Aorta (tissue), 5 donors: Measurements from ENCODE around the gene BBS4. TPM values are rescaled to one million over a fixed set of nuclear protein-coding genes. Genes with fewer than 3 reads are reported as not detected.
A peak's percentile ranks its signal among the peaks of the same experiment; 100 is the strongest.

Experiments
- ATAC-seq: fragments of 200-7000 bp; cut with Tn5 transposase; one replicate; pipeline ENCODE4 v1.9.1; 2022; ENCODE audit warnings: moderate library complexity; ENCODE audit not compliant: low FRiP score
- DNase-seq, 2 donors: peaks; one replicate each; pipeline ENCODE4 v3.0.0-alpha.2; 2020
- H3K27ac ChIP-seq, 2 donors: one replicate each; pipeline ENCODE4 v1.5.1; 2013; ENCODE audit warnings: low read length in 2 of 2, mild to moderate bottlenecking in 2 of 2, moderate library complexity in 2 of 2, control low read depth in 1 of 2, inconsistent platforms in 1 of 2, low read depth in 1 of 2
- H3K27me3 ChIP-seq, 2 donors: one replicate each; pipeline ENCODE4 v1.6.1; 2013; ENCODE audit warnings: control low read depth in 1 of 2, low read length in 1 of 2, mild to moderate bottlenecking in 1 of 2, moderate library complexity in 1 of 2; ENCODE audit not compliant: insufficient read depth in 2 of 2, control insufficient read depth in 1 of 2
- H3K36me3 ChIP-seq, 2 donors: one replicate each; pipeline ENCODE4 v1.6.1; 2013; ENCODE audit warnings: control low read depth in 1 of 2, low read length in 1 of 2, mild to moderate bottlenecking in 1 of 2; ENCODE audit not compliant: insufficient read depth in 2 of 2, control insufficient read depth in 1 of 2
- H3K4me1 ChIP-seq, 2 donors: one replicate each; pipeline ENCODE4 v1.6.1; 2013; ENCODE audit warnings: low read length in 2 of 2, control low read depth in 1 of 2, mild to moderate bottlenecking in 1 of 2, moderate library complexity in 1 of 2; ENCODE audit not compliant: insufficient read depth in 2 of 2, control insufficient read depth in 1 of 2
- H3K4me3 ChIP-seq, 2 donors: one replicate each; pipeline ENCODE4 v1.5.1; 2013; ENCODE audit warnings: low read length in 2 of 2, control low read depth in 1 of 2, mild to moderate bottlenecking in 1 of 2
- H3K9me3 ChIP-seq: one replicate; pipeline ENCODE4 v1.6.1; 2013; ENCODE audit warnings: mild to moderate bottlenecking, low read length; ENCODE audit not compliant: control insufficient read depth
- WGBS, 2 donors: extraction: QIAGEN DNeasy Blood & Tissue Kit; methylation state at CpG; one replicate each; pipeline ENCODE4 v1.1.7; 2013; 5-methylcytosine and 5-hydroxymethylcytosine counted together
- intact Hi-C, 2 donors: fragments of 100-400 bp; cut with DNase I; formaldehyde crosslinking; loops; one replicate each; pipeline versions ENCODE4 v1.14.2 to v1.15.0; 2022
- polyA plus RNA-seq, 2 donors: library from polyadenylated mRNA; stranded (reverse); fragments of 200-250 nt; gene quantifications; one replicate each; pipeline ENCODE4 v1.2.3, GENCODE V29; 2013
- total RNA-seq, 2 donors: library from RNA; stranded (reverse); fragmentation: NEBNext Ultra II Directional; extraction: Animal tissue kit (Norgen Biotek cat#: 25700); gene quantifications; one replicate each; pipeline ENCODE4 v1.2.1, GENCODE V29; 2021
- donor health status: healthy with polysubstance abuse.
- donor health status: Bipolar disorder and iron deficiency.
- donor health status: DM: no; HTN: no; CAD: no.
- donor health status: DM: no; HTN: no; CAD: no.
- donor health status: DM: yes; HTN: yes; CAD: no.

Gene BBS4
- total and polyA plus RNA-seq, 4 donors: 5.8 to 61.4 (median 21.5) TPM

DNA sequence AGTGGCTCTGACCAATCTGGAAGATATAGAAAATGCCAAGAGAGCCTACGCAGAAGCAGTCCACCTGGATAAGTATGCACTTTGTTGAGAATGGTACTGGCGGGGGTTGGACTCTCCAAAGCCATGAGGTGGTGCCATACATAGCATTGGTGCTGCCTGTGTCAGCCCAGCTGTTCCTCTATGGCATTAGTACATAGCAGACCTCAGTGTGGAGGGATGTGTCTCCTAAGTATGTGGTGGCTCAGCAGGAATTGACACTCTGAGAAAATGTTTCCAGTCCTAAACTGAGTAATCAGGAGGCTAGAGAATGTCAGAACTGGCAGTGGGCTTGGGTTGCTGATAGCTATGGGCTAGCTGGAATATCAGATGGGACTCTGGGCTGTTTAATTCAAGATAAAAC lies 49.1 kb downstream of the BBS4 start:
- Histone ChIP-seq H3K4me1 (peaks cover 0 to 2% of the 10 kb centered on the region in 2 donors), H3K27me3 (no peaks in the 10 kb centered on the region)

DNA sequence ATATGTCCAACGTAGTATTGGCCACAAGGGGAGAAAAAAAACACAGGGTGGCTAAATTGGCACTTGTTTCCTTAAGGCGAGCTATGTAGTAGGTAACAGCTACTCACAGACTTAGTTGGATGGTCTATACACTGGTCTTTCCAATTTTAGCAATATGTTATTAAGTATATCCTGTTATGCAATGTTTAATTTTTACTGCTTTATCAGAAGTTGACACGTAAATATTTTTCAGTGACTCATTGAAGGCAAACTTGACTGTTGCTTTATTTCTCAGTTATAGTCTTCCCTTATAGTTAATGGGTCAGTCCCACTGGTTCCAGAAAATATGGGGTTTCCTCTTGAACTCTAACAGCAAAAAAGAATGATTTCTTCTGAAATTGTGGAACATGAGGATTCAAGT lies 51.1 kb downstream of the BBS4 start:
- Histone ChIP-seq H3K4me1 (peaks cover 0 to 2% of the 10 kb centered on the region in 2 donors), H3K4me3 (no peak overlapping the region), H3K27me3 (no peaks in the 10 kb centered on the region), H3K9me3 (peaks cover 1% of the 10 kb centered on the region), H3K27ac (no peak overlapping the region), H3K36me3 (peaks cover 4 to 11% of the 10 kb centered on the region in 2 donors)
- DNase-seq: no peak
- ATAC-seq: no peak
- 81 to 83% methylated on average over 3 of the region's 3 CpGs for WGBS, 2 donors
- intact Hi-C loops: no loop called here

More for the DNA sequence above, 49.1 kb downstream of the BBS4 start:
- Histone ChIP-seq H3K27ac (no peak overlapping the region), H3K36me3 (peaks cover 7 to 11% of the 10 kb centered on the region in 2 donors), H3K9me3 (peaks cover 1% of the 10 kb centered on the region), H3K4me3 (no peak overlapping the region)
- intact Hi-C loops: no loop called here
- ATAC-seq (no peak), DNase-seq (no peak)
- 95 to 100% methylated on average over 2 of the region's 2 CpGs for WGBS, 2 donors

DNA sequence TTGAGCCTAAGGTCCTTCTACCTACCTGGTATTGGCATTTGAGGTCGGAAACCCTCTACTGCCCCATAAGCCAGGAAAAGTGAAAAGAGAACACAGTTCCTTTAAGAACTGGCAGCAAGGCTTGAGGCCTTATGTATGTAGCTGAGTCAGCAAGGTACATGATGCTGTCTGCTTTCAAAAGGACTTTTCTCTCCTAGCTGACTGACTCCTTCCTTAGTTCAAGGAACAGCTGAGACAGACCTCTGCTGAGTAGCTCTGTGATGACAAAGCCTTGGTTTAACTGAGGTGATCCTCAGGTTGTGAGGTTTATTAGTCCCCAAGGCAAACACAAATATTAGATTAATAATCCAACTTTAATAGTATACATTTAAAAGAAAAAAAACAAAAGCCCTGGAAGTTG lies 51.7 kb downstream of the BBS4 start:
- ATAC-seq (no peak), DNase-seq (no peak)
- H3K27ac ChIP-seq: no peak overlapping the region
- peaks cover 1% of the 10 kb centered on the region for H3K9me3 ChIP-seq
- intact Hi-C loops: no loop called here
- H3K4me3 ChIP-seq: no peak overlapping the region
- peaks cover 0 to 2% of the 10 kb centered on the region in 2 donors for H3K4me1 ChIP-seq
- WGBS, 2 donors: 86 to 98% methylated on average over 1 of the region's 1 CpG
- H3K36me3 ChIP-seq: peaks cover 4 to 11% of the 10 kb centered on the region in 2 donors
- H3K27me3 ChIP-seq: no peaks in the 10 kb centered on the region

DNA sequence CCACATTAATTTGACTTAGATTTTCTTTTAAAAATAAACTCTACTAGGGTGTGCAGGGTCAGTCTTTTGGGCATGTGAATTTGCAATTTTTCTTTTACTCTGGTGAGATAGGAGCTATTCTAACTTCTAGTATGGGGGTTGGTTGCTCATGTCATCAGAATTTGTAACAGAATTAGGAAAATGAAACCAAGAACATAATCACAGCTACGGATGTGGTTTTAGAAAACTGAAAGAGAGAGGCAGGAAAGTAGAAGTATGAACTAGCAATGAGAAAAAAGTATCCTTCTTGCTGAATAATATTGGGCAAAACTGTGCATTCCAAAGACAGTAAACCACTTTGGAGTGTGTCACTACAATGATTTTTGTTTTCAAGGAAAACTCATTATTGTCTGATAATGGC lies 54.2 kb downstream of the BBS4 start:
- ATAC-seq (no peak), DNase-seq (no peak)
- intact Hi-C loops: no loop called here
- H3K4me3 ChIP-seq: no peak overlapping the region
- no peaks in the 10 kb centered on the region for H3K27me3 ChIP-seq
- peaks cover 1% of the 10 kb centered on the region for H3K9me3 ChIP-seq
- H3K36me3 ChIP-seq: peaks cover 2 to 9% of the 10 kb centered on the region in 2 donors
- H3K27ac ChIP-seq: no peak overlapping the region
- H3K4me1 ChIP-seq: peaks cover 0 to 2% of the 10 kb centered on the region in 2 donors
- WGBS, 2 donors: 51 to 89% methylated on average over 1 of the region's 1 CpG

DNA sequence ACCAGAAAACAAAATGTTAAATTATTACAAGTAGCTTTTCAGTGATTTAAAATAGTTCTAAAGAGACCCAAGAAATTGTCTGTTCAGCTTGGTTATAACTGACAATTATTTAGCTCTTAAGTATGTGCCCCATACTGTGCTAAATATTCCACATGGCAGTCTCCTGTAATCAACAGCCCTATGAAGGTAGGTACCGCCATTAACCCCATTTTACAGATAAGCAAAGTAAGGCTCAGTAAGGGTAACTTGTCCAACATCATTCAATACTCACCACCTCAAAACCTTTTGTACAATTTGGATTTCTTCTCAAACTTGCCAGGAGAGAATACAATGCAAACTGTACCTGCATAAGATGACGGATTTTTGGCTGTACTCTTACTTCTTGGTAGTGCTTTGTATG lies 63.7 kb downstream of the BBS4 start:
- Histone ChIP-seq H3K4me3 (no peak overlapping the region), H3K9me3 (no peaks in the 10 kb centered on the region), H3K27ac (no peak overlapping the region), H3K27me3 (no peaks in the 10 kb centered on the region), H3K36me3 (no peaks in the 10 kb centered on the region), H3K4me1 (no peaks in the 10 kb centered on the region)
- ATAC-seq (no peak), DNase-seq (no peak)
- WGBS, 2 donors: 88 to 93% methylated on average over 2 of the region's 2 CpGs
- intact Hi-C loops: no loop called here

DNA sequence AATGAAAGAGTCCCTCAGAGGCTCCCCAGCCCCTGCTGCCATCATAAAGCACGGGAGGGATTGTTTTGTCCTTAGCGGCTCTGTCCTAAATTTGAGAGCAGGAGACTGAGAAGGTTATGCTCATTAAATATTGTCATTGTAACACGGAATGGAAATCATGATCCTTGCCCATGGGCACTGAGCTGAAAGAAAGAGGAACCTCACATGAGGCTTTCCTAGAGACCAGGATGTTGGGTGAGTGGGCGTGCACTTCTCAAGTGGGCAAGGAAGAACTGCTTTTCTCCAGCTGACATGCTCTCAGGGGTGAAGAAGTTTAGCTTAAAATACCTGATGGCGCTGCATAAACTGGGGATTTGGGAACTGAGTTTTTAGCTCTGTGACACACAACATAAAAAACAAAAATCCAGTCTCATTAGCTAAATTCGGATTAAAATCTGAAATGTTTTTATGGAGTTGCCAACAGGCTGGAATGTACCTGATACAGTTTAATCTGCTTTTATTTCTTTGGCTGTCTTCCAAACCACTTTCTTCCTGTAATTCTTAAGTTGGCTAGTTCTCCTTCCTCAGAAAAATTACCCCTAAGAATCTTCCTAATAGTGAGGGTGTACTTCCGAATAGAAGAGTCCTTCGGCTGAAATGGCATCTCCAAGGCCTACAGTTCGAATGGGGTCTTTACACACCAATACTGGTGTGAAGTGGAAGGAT lies 65.9 kb downstream of the BBS4 start:
- H3K27ac ChIP-seq: no peak overlapping the region
- no peak overlapping the region for H3K4me3 ChIP-seq
- ATAC-seq (no peak), DNase-seq (peak in 1 of 2 donors; percentile 71)
- H3K27me3 ChIP-seq: no peaks in the 10 kb centered on the region
- H3K9me3 ChIP-seq: no peaks in the 10 kb centered on the region
- H3K4me1 ChIP-seq: no peaks in the 10 kb centered on the region
- intact Hi-C loops: no loop called here
- WGBS, 2 donors: 77 to 81% methylated on average over 9 of the region's 9 CpGs
- peaks cover 3 to 12% of the 10 kb centered on the region in 2 donors for H3K36me3 ChIP-seq

DNA sequence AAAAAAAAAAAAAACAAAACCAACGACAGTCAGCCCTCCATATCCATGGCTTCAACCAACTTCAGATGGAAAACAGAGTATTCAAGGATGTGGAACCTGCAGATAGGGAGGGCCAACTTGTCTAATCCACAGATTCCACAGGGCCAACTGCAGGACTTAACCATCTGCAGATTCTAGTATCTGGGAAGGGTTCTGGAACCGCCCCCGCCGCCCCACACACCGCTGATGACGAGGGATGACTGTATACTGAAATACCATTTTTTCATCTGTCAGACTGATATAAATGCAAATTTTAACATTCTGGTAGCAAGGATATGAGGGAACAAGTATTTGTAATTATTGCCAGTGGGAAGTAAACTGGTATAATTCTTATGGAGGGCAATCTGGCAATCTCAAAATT lies 68.1 kb downstream of the BBS4 start:
- Histone ChIP-seq H3K4me3 (no peak overlapping the region), H3K4me1 (no peaks in the 10 kb centered on the region), H3K9me3 (no peaks in the 10 kb centered on the region), H3K27ac (no peak overlapping the region), H3K27me3 (no peaks in the 10 kb centered on the region), H3K36me3 (peaks cover 3 to 12% of the 10 kb centered on the region in 2 donors)
- intact Hi-C loops: no loop called here
- ATAC-seq (no peak), DNase-seq (no peak)
- 90 to 94% methylated on average over 6 of the region's 6 CpGs for WGBS, 2 donors

DNA sequence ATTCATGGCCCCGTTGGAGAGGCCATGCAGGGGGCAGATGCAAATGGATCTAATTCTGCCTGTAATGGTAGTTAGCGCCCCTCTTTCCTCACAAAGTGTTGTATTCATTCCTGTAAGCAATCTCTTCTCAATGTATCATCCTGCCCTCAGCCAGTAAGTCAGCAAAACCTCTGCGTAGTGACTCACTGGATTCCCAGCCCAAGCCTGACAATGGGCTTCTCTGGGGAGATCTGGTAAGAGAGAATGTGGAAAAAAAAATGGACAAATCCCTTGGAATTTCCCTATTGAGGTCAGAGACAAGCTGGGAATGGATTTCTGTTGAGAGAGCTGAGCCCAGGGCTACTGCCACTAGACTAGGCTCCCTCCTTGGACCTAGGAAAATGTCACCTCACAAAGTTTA lies 72.2 kb downstream of the BBS4 start:
- H3K27me3 ChIP-seq: no peaks in the 10 kb centered on the region
- no peaks in the 10 kb centered on the region for H3K9me3 ChIP-seq
- no peak overlapping the region for H3K27ac ChIP-seq
- peaks cover 6 to 16% of the 10 kb centered on the region in 2 donors for H3K36me3 ChIP-seq
- intact Hi-C loops: no loop called here
- 83 to 87% methylated on average over 3 of the region's 3 CpGs for WGBS, 2 donors
- DNase-seq: no peak
- no peaks in the 10 kb centered on the region for H3K4me1 ChIP-seq
- ATAC-seq: no peak
- no peak overlapping the region for H3K4me3 ChIP-seq

DNA sequence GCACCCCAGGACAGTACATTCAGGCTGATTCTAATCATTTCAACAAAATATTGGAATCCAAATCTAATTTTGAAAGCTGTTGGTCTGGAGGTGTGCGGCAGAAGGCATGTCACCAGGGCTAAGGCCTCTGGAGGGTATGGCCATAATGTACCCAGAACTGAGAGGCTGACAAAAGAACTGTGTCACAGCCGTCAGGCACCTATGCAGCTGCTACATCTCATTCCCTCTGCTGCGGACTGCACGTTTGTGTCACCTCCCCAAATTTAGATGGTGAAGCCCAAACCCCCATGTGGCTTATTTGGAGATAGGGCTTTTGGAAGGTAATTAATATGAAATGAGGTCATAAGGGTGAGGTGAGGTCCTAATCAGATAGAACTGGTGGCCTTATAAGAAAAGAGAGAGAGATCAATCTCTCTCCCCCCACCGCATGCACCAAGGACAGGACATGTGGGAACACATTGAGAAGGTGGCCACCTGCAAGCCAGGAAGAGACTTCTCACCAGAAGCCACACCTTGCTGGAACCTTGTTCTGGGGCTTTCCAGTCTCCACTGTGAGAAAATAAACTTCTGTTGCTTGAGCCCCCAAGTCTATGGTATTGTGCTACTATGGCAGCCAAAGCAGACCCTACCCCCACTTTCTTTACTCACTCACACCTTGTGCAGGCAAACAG lies 74.7 kb downstream of the BBS4 start:
- ATAC-seq: no peak
- Histone ChIP-seq H3K4me1 (no peaks in the 10 kb centered on the region), H3K27ac (no peak overlapping the region), H3K27me3 (no peaks in the 10 kb centered on the region), H3K4me3 (no peak overlapping the region), H3K36me3 (peaks cover 4 to 10% of the 10 kb centered on the region in 2 donors), H3K9me3 (no peaks in the 10 kb centered on the region)
- DNase-seq: no peak
- WGBS, 2 donors: 89 to 94% methylated on average over 5 of the region's 5 CpGs
- intact Hi-C loops: no loop called here
